KOPT-K1 (cell line): Measurements from ENCODE around the gene RBMS1.

Experiments used
- H3K27ac ChIP-seq: fragments of 200-600 bp; sonication (generic); 2 replicates; pipeline ENCODE4 v1.5.1; 2016; ENCODE audit warnings: antibody characterized with exemption, mild to moderate bottlenecking, low read depth, low read length; ENCODE audit not compliant: poor library complexity, severe bottlenecking
- H3K36me3 ChIP-seq: fragments of 200-600 bp; sonication (generic); 2 replicates; pipeline ENCODE4 v1.5.1; 2017; ENCODE audit warnings: antibody characterized with exemption, mild to moderate bottlenecking, low read length, moderate library complexity; ENCODE audit not compliant: insufficient read depth
- H3K9me3 ChIP-seq: fragments of 200-600 bp; sonication (generic); 2 replicates; pipeline ENCODE4 v1.5.1; 2017; ENCODE audit warnings: antibody characterized with exemption, low read length, mild to moderate bottlenecking; ENCODE audit not compliant: insufficient read depth, poor library complexity, severe bottlenecking

Gene RBMS1

GRCh38 chr2:160253440-160254188 lies 240.0 kb downstream of the RBMS1 start:
- no peaks in the 10 kb centered on the region for H3K36me3 ChIP-seq
- no peak overlapping the region for H3K27ac ChIP-seq
- H3K9me3 ChIP-seq: no peaks in the 10 kb centered on the region

DNA sequence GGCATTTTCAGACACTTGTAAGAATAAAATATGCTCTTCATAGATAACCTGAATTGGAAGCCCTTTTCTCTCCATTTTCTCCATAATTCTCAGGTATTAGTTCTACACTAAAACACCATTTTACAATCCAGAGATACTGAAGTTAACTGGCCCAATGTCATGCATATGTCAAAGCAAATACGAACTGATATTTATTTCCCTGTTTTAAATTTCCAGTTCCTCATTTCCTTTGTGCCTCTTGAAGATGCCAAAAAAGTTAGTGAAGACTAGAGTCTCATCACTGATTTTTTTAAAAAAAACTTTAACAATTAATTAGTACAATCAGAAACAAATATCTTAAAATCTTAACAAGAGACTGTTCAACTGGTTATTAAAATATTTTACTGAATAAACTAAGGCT lies 240.7 kb downstream of the RBMS1 start:
- Histone ChIP-seq H3K27ac (no peak overlapping the region), H3K36me3 (no peaks in the 10 kb centered on the region), H3K9me3 (no peaks in the 10 kb centered on the region)

- H3K9me3 ChIP-seq: no peaks in the 10 kb centered on the region
- no peaks in the 10 kb centered on the region for H3K36me3 ChIP-seq
- H3K27ac ChIP-seq: no peak overlapping the region
These were observed 241.2 kb downstream of the RBMS1 start for GRCh38 chr2:160252278-160252887.

GRCh38 chr2:160251569-160251968 lies 242.0 kb downstream of the RBMS1 start:
- no peak overlapping the region for H3K27ac ChIP-seq
- H3K9me3 ChIP-seq: no peaks in the 10 kb centered on the region
- H3K36me3 ChIP-seq: no peaks in the 10 kb centered on the region

DNA sequence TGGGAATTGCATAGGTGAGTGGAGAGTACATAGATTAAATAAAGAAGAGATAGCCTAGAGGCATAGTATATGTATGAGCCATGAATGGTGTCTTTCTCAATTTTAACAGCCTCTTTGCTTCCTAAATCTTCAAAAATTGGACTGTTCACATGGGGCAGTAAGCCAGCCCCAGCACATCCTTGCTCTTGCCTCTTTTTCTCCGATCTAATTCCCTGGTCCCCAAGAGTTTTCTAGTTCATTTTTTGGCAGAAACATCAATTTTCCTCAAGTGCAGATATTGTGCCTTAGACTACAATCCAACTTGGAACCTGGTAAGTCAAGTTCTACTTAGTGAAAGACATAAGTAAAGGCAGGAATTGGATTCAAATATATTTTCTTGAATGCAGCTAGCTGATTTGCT lies 243.7 kb downstream of the RBMS1 start:
- H3K27ac ChIP-seq: no peak overlapping the region
- H3K36me3 ChIP-seq: no peaks in the 10 kb centered on the region

GRCh38 chr2:160247296-160248035 lies 246.1 kb downstream of the RBMS1 start:
- Histone ChIP-seq H3K9me3 (no peaks in the 10 kb centered on the region), H3K36me3 (no peaks in the 10 kb centered on the region), H3K27ac (no peak overlapping the region)

More for the DNA sequence above, 243.7 kb downstream of the RBMS1 start:
- no peaks in the 10 kb centered on the region for H3K9me3 ChIP-seq

DNA sequence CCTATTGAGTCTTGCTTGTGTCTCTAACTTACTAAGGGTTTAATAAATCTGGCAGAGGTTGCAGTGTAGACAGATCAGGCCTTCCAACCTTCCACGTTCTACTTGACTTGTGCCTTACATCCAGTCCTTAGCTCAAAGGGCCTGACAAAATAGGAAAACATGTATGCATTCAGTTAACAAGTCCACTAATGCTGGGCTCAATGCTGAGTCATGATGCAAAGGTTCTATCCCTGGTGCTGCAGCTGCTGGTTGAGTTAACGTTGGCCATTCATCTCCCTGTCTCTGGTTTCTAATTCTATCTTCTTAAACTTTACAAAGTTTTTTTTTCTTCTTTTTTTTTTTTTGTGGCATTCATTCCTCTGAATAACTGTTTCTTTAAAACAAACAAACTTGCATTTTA lies 247.3 kb downstream of the RBMS1 start:
- Histone ChIP-seq H3K27ac (no peak overlapping the region), H3K36me3 (no peaks in the 10 kb centered on the region), H3K9me3 (no peaks in the 10 kb centered on the region)

DNA sequence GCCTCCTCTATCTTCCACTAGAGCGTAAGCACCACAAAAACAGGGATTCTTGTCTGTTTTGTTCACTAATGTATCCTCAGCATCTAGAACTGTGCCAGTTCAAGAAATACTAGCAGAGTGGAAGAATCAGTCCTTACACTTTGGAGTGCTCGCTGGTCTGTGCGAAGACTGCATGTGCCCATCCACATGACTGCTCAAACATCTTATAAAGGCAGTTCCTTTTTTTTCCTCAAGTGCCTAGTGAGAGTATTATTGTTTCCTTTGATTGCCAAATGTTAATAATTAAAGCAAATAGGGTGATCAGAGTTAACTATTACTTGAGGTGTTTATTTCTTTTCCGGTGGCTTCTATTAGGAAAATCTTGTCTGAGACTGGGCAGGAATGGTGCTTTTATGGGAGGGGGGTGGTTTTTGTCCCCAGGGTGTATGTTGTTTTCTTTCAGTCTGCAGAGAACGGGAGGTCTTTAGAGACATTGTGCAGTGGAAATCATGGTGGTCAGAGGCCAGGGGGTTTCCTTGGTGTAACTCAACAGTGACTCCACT lies 247.9 kb downstream of the RBMS1 start:
- Histone ChIP-seq H3K9me3 (no peaks in the 10 kb centered on the region), H3K36me3 (no peaks in the 10 kb centered on the region), H3K27ac (no peak overlapping the region)

- no peaks in the 10 kb centered on the region for H3K9me3 ChIP-seq
- H3K36me3 ChIP-seq: no peaks in the 10 kb centered on the region
- no peak overlapping the region for H3K27ac ChIP-seq
These were observed 250.6 kb downstream of the RBMS1 start for GRCh38 chr2:160242893-160243564.

- H3K36me3 ChIP-seq: no peaks in the 10 kb centered on the region
- H3K9me3 ChIP-seq: no peaks in the 10 kb centered on the region
- H3K27ac ChIP-seq: no peak overlapping the region
These were observed 252.1 kb downstream of the RBMS1 start for GRCh38 chr2:160241251-160242137.

GRCh38 chr2:160239436-160239835 lies 254.2 kb downstream of the RBMS1 start:
- H3K36me3 ChIP-seq: no peaks in the 10 kb centered on the region
- no peak overlapping the region for H3K27ac ChIP-seq
- no peaks in the 10 kb centered on the region for H3K9me3 ChIP-seq

DNA sequence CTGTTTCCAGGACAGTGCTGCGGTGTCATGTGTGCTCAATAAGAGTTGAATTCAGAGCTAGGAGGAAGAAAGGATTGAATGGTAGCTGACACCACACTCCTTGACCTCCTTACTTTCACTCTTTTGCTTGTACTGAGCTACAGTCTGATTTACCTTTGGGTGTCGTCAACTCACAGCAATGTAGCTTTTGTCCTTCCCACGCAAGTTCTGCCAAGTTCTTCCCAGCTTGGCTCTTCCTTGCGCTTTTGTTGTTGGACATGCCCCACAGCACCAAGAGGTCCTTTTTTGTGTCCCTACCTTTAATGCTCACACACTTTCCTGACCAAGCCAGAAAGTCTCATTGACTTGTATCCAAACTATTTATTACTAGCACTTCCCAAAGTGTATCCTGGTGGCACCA lies 255.2 kb downstream of the RBMS1 start:
- no peak overlapping the region for H3K27ac ChIP-seq
- H3K9me3 ChIP-seq: no peaks in the 10 kb centered on the region
- no peaks in the 10 kb centered on the region for H3K36me3 ChIP-seq

- Histone ChIP-seq H3K36me3 (no peaks in the 10 kb centered on the region), H3K27ac (no peak overlapping the region), H3K9me3 (no peaks in the 10 kb centered on the region)
These were observed 260.6 kb downstream of the RBMS1 start for GRCh38 chr2:160232905-160233475.

DNA sequence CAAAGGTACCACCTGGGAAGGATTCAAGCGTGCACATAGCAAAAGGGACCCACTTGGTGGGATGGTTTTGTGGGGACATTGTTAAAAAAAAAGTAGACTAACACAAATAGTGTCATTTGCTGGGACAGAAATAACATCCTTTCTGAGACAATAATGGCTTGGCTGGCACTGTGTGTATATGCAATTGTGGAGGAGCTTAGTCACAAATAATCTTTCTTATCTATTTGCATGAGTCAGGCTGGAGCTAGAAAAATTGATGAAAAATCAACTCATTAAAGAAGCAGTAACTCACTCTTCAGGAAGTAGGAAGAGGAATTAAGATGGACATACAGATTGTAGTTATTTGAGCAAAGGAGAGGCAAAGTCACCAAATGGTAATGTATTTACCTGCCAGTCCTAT lies 264.0 kb downstream of the RBMS1 start:
- Histone ChIP-seq H3K27ac (no peak overlapping the region), H3K9me3 (no peaks in the 10 kb centered on the region), H3K36me3 (no peaks in the 10 kb centered on the region)
